PC-9 (cell line): Measurements from ENCODE around the gene RIPPLY2. TPM values are rescaled to one million over a fixed set of nuclear protein-coding genes. Genes with fewer than 3 reads are reported as not detected.

ENCODE experiments used
- BruUV-seq: library from RNA; stranded (reverse); fragments of 400-500 nt; replicated peaks from 2 replicates; lab custom pipeline; 2021; lab: Mats Ljungman, UMichigan
- CTCF ChIA-PET: fragments of 300-600 bp; sonication (Branson Sonifier 250); formaldehyde crosslinking; loops from one replicate; lab custom pipeline; 2022; ENCODE audit warnings: antibody characterized with exemption; lab: Charles Lee
- POLR2A ChIA-PET: fragments of 300-600 bp; sonication (Branson Sonifier 250); formaldehyde crosslinking; loops from one replicate; lab custom pipeline; 2022; ENCODE audit warnings: antibody characterized with exemption; ENCODE audit not compliant: unreplicated experiment; lab: Charles Lee
- DNase-seq, 2 experiments: peaks; one replicate each; pipeline versions ENCODE4 v3.0.0 to v3.0.0-alpha.2; 2015 to 2022; ENCODE audit warnings: mixed read lengths in 1 of 2
- H2AFZ ChIP-seq: fragments of 200-600 bp; sonication (generic); 2 replicates; pipeline ENCODE4 v1.8.1; 2017; ENCODE audit warnings: antibody characterized with exemption
- H3F3A ChIP-seq: fragments of 200-600 bp; sonication (generic); 2 replicates; pipeline ENCODE4 v1.8.1; 2017; ENCODE audit warnings: antibody characterized with exemption, mild to moderate bottlenecking, low read depth; ENCODE audit not compliant: insufficient read depth
- H3K27ac ChIP-seq: fragments of 200-600 bp; sonication (generic); 2 replicates; pipeline ENCODE4 v1.6.1; 2016; ENCODE audit warnings: mixed run types
- H3K27me3 ChIP-seq: fragments of 200-600 bp; sonication (generic); 2 replicates; pipeline ENCODE4 v1.6.1; 2016; ENCODE audit warnings: low read depth, mixed run types; ENCODE audit not compliant: insufficient read depth
- H3K36me3 ChIP-seq: fragments of 200-600 bp; sonication (generic); 2 replicates; pipeline ENCODE4 v1.6.1; 2016; ENCODE audit warnings: low read depth, mixed run types
- H3K4me1 ChIP-seq: fragments of 200-600 bp; sonication (generic); replicated peaks from 2 replicates; pipeline ENCODE4 v1.6.1; 2016; ENCODE audit warnings: mixed run types; ENCODE audit not compliant: insufficient read depth
- H3K4me2 ChIP-seq: fragments of 200-600 bp; sonication (generic); 2 replicates; pipeline ENCODE4 v1.6.1; 2017; ENCODE audit warnings: mixed run types
- H3K4me3 ChIP-seq: fragments of 200-600 bp; sonication (generic); 2 replicates; pipeline ENCODE4 v1.6.1; 2016; ENCODE audit warnings: mixed run types
- H3K79me2 ChIP-seq: fragments of 200-600 bp; sonication (generic); 2 replicates; pipeline ENCODE4 v1.6.1; 2017; ENCODE audit warnings: low read depth, mixed run types
- H3K9me2 ChIP-seq: fragments of 200-600 bp; sonication (generic); 2 replicates; pipeline ENCODE4 v1.8.1; 2017; ENCODE audit warnings: mild to moderate bottlenecking; ENCODE audit not compliant: insufficient read depth
- H3K9me3 ChIP-seq: fragments of 200-600 bp; sonication (generic); 2 replicates; pipeline ENCODE4 v1.8.1; 2016; ENCODE audit warnings: low read depth; ENCODE audit not compliant: insufficient read depth
- H4K20me1 ChIP-seq: fragments of 200-600 bp; sonication (generic); 2 replicates; pipeline ENCODE4 v1.8.1; 2017; ENCODE audit not compliant: insufficient read depth
- EZH2 ChIP-seq: fragments of 200-600 bp; sonication (generic); IDR thresholded peaks from 2 replicates; pipeline ENCODE4 v1.8.0; 2017; ENCODE audit warnings: antibody characterized with exemption, low read depth
- intact Hi-C: fragments of 100-400 bp; cut with micrococcal nuclease; formaldehyde crosslinking; loops from one replicate; pipeline ENCODE4 v1.10.0; 2022; ENCODE audit not compliant: unreplicated experiment
- total RNA-seq: library from RNA; stranded (reverse); gene quantifications from 2 replicates; pipeline ENCODE4 v1.2.3, GENCODE V29; 2021
- TF ChIP-seq, protein P1 (sequence below): fragments of 200-600 bp; sonication (generic); conservative IDR thresholded peaks from 2 replicates; pipeline ENCODE4 v1.6.1; 2017; ENCODE audit warnings: mixed run types, antibody characterized with exemption, mild to moderate bottlenecking, moderate library complexity

Gene RIPPLY2
- total RNA-seq, 1 experiment from 2014 or later = not detected

DNA sequence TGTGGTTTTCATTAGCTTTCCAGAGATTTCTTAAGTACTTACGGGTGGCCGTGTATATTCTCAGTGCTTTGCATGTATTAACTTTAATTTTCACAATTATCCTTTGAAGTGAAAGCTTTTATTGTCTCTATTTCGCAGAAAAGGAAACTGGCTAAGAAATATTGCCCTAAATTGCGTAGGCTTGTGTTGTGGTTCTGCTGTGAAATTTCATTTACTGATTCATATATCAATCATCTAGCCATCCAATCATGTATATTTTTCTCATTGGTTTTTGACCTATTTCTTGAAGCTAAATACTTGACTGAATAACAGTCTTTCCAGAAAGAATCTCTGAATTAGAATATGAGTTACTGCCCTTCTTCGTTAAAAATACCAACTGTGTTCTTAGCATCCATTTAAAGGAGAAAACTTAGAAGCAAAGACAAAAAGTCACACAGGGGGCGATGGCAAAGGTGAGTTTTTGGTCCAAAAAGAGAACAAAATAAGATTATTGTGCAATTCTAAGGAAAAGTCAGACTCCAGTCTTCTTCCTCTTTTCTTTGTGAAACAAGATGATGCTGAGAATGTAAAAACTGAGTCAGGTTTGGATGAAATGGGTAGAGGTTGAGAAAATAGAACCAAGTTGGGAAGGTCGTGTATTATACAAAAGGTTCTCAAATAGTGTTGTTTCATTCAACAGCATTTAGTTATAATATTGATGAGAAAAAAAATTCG, 7.8 kb downstream of the RIPPLY2 start:
- H3K4me1 ChIP-seq = peaks cover 17% of the 10 kb centered on the region
- no peak overlapping the region for H3K27ac ChIP-seq
- no peaks in the 10 kb centered on the region for H3K9me3 ChIP-seq
- H3F3A ChIP-seq = peaks cover 4% of the 10 kb centered on the region; the same call in 1 of the 2 replicates
- intact Hi-C loops = loop anchor here (10.0 kb wide), 2 partner anchors 246 to 796 kb away; partner anchors contain the start of genes DOP1A and UBE3D
- no peaks in the 10 kb centered on the region for H3K27me3 ChIP-seq
- POLR2A ChIA-PET = interaction anchor here (0.6 to 0.9 kb wide), 3 partner anchors 102 to 1675 kb away, joined by 5 to 7 read pairs (median 5); no protein-coding TSS in a partner anchor
- H3K4me2 ChIP-seq = peak overlapping the region; percentile 92
- CTCF ChIA-PET = no interaction called here
- H3K79me2 ChIP-seq = peaks cover 33% of the 10 kb centered on the region
- TF ChIP-seq, protein P1, sequence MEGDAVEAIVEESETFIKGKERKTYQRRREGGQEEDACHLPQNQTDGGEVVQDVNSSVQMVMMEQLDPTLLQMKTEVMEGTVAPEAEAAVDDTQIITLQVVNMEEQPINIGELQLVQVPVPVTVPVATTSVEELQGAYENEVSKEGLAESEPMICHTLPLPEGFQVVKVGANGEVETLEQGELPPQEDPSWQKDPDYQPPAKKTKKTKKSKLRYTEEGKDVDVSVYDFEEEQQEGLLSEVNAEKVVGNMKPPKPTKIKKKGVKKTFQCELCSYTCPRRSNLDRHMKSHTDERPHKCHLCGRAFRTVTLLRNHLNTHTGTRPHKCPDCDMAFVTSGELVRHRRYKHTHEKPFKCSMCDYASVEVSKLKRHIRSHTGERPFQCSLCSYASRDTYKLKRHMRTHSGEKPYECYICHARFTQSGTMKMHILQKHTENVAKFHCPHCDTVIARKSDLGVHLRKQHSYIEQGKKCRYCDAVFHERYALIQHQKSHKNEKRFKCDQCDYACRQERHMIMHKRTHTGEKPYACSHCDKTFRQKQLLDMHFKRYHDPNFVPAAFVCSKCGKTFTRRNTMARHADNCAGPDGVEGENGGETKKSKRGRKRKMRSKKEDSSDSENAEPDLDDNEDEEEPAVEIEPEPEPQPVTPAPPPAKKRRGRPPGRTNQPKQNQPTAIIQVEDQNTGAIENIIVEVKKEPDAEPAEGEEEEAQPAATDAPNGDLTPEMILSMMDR = no peak
- no peak for TF ChIP-seq EZH2
- no peaks in the 10 kb centered on the region for H3K9me2 ChIP-seq
- peaks cover 10% of the 10 kb centered on the region; the same call in 1 of the 2 replicates for H3K36me3 ChIP-seq
- TSS peak; percentile 37 for BruUV-seq
- no peak for DNase-seq
- peak overlapping the region; percentile 87; the same call in 1 of the 2 replicates for H3K4me3 ChIP-seq
- 0 out of 2 replicates have a peak overlapping the region, but pooled peaks have one; percentile 93 for H2AFZ ChIP-seq
- H4K20me1 ChIP-seq = no peaks in the 10 kb centered on the region

DNA sequence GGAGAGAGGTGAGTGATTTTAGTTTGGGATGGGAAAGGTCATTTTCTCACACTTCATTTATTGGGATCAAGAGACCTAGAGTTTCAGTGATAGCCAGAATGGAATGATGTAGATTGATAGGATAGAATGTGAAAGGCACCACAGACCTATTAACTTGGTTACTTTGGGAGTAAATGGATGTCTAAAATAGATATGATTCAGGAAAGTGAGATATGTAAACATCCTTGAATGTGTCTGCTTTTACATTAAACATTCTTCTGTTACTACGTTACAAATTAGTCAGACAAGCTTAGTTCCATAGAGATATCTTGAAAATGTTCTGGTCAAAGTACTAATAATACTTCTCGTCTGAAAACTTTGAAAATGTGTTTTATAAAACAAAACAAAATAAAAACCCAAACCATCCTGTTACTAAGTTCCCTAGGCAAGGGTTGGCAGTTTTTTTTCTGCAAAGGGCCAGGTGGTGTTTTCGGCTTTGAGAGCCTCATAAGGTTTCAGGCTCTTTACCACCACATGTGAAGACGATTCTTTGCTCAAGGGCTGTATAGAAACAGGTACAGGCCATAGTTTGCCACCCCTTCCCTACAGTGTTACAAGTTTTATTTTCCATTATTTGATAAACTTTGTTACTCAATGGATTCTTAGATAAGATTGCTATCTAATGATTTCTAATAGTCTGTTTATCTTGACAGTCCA, 9.8 kb downstream of the RIPPLY2 start:
- no peak for DNase-seq
- Histone ChIP-seq H3K4me3 (no peak overlapping the region), H4K20me1 (no peaks in the 10 kb centered on the region), H3K27me3 (no peaks in the 10 kb centered on the region), H3K36me3 (peaks cover 10% of the 10 kb centered on the region; the same call in 1 of the 2 replicates), H2AFZ (no peak overlapping the region), H3K4me2 (no peak overlapping the region), H3K27ac (no peak overlapping the region), H3K4me1 (peaks cover 24% of the 10 kb centered on the region), H3F3A (peaks cover 4% of the 10 kb centered on the region; the same call in 1 of the 2 replicates), H3K9me3 (no peaks in the 10 kb centered on the region), H3K79me2 (peaks cover 33% of the 10 kb centered on the region), H3K9me2 (no peaks in the 10 kb centered on the region)
- POLR2A ChIA-PET = no interaction called here
- CTCF ChIA-PET = no interaction called here
- BruUV-seq = no TSS peak
- intact Hi-C loops = loop anchor here (10.0 kb wide), 2 partner anchors 248 to 798 kb away; partner anchors contain the start of genes DOP1A and UBE3D
- TF ChIP-seq, protein P1 = no peak
- no peak for TF ChIP-seq EZH2

DNA sequence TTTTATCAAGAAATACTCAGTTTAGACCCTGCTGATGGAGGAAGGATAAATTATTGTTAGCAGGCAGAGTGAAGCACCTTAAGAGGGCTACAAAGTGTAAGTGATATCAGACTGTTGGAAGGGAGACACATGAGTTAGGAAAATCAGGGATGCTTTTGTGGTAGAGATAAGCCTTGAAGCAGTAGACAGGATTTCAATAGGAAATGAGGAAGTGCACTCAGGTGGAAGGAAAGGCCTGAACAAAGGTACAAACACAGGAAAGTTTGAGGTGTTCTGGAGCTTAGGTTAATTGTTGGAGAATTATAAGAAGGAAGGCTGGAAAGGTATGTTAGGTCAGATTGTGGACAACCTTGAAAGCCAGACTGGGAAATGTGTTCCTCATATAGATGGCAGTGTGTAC, 13.9 kb downstream of the RIPPLY2 start:
- H3K4me1 ChIP-seq = peaks cover 18% of the 10 kb centered on the region
- no peaks in the 10 kb centered on the region for H3K27me3 ChIP-seq
- intact Hi-C loops = loop anchor here (10.0 kb wide), 2 partner anchors 252 to 802 kb away; partner anchors contain the start of genes DOP1A and UBE3D
- no TSS peak for BruUV-seq
- ChIA-PET CTCF (no interaction called here), POLR2A (no interaction called here)
- TF ChIP-seq, protein P1 = no peak
- no peak for TF ChIP-seq EZH2
- no peak overlapping the region for H2AFZ ChIP-seq
- H3K9me3 ChIP-seq = no peaks in the 10 kb centered on the region
- no peak overlapping the region for H3K4me2 ChIP-seq
- peak overlapping the region; percentile 76 for H3K27ac ChIP-seq
- peaks cover 10% of the 10 kb centered on the region; the same call in 1 of the 2 replicates for H3K36me3 ChIP-seq
- no peak for DNase-seq
- H3K4me3 ChIP-seq = no peak overlapping the region
- H3F3A ChIP-seq = no peaks in the 10 kb centered on the region
- H4K20me1 ChIP-seq = no peaks in the 10 kb centered on the region
- H3K9me2 ChIP-seq = no peaks in the 10 kb centered on the region
- peaks cover 11% of the 10 kb centered on the region for H3K79me2 ChIP-seq
